Cardiac fibroblast (primary cell): ENCODE results near the gene PPP1R13L.

Source experiments
- DNase-seq, 2 donors: peaks; one replicate each; pipeline versions ENCODE4 v3.0.0 to v3.0.0-alpha.2; 2010; ENCODE audit warnings: low read depth in 2 of 2
- H3K4me3 ChIP-seq, 2 donors: replicated peaks in 1 of 2; 1 replicate in 1 of 2; 2 replicates in 1 of 2; pipeline ENCODE4 v1.5.1; 2011; ENCODE audit warnings: low read depth in 2 of 2, low read length in 2 of 2, mild to moderate bottlenecking in 2 of 2, moderate library complexity in 1 of 2
- TF ChIP-seq, protein P1 (sequence below): IDR thresholded peaks from one replicate; pipeline ENCODE4 v1.5.1; 2011; ENCODE audit warnings: low read depth, mild to moderate bottlenecking, low read length, inconsistent platforms

The PPP1R13L gene

GRCh38 chr19:45354241-45354842 lies 50.5 kb downstream of the PPP1R13L start:
- no peak overlapping the region for H3K4me3 ChIP-seq
- DNase-seq: no peak
- TF ChIP-seq, protein P1, sequence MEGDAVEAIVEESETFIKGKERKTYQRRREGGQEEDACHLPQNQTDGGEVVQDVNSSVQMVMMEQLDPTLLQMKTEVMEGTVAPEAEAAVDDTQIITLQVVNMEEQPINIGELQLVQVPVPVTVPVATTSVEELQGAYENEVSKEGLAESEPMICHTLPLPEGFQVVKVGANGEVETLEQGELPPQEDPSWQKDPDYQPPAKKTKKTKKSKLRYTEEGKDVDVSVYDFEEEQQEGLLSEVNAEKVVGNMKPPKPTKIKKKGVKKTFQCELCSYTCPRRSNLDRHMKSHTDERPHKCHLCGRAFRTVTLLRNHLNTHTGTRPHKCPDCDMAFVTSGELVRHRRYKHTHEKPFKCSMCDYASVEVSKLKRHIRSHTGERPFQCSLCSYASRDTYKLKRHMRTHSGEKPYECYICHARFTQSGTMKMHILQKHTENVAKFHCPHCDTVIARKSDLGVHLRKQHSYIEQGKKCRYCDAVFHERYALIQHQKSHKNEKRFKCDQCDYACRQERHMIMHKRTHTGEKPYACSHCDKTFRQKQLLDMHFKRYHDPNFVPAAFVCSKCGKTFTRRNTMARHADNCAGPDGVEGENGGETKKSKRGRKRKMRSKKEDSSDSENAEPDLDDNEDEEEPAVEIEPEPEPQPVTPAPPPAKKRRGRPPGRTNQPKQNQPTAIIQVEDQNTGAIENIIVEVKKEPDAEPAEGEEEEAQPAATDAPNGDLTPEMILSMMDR: no peak

- no peak for DNase-seq
- TF ChIP-seq, protein P1: no peak
- no peak overlapping the region for H3K4me3 ChIP-seq
Measured at GRCh38 chr19:45352914-45353796, 51.7 kb downstream of the PPP1R13L start.

- TF ChIP-seq, protein P1: no peak
- no peak overlapping the region for H3K4me3 ChIP-seq
- DNase-seq: no peak
Measured at GRCh38 chr19:45352471-45352870, 52.4 kb downstream of the PPP1R13L start.

GRCh38 chr19:45352062-45352461 lies 52.8 kb downstream of the PPP1R13L start:
- no peak for DNase-seq
- no peak overlapping the region for H3K4me3 ChIP-seq
- TF ChIP-seq, protein P1: no peak

DNA sequence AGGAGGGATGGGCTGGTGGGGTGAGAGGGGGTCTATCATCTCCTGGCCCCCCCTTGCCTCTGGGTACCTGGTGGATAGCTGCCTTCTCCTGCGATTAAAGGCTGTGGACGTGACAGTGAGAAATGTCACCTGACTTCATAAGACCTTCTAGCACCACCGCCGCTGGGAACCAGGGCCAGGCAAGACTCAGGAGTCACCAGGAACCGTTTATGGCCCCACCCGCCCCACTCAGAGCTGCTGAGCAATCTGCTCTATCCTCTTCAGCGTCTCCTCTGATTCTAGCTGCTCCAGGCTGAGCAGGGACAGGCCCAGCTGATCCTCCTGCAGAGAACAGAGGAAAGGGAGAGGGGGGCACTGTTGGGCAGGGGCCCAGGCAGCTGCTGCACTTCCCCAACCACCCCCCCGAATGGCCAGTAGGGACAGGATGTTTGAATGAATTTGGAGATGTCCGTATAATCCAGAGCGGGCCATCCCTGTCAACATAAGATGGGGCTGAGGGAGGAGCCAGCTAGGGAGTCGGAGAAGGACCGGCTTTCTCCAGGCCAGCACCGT lies 53.4 kb downstream of the PPP1R13L start:
- DNase-seq: no peak
- TF ChIP-seq, protein P1: no peak
- H3K4me3 ChIP-seq: no peak overlapping the region

DNA sequence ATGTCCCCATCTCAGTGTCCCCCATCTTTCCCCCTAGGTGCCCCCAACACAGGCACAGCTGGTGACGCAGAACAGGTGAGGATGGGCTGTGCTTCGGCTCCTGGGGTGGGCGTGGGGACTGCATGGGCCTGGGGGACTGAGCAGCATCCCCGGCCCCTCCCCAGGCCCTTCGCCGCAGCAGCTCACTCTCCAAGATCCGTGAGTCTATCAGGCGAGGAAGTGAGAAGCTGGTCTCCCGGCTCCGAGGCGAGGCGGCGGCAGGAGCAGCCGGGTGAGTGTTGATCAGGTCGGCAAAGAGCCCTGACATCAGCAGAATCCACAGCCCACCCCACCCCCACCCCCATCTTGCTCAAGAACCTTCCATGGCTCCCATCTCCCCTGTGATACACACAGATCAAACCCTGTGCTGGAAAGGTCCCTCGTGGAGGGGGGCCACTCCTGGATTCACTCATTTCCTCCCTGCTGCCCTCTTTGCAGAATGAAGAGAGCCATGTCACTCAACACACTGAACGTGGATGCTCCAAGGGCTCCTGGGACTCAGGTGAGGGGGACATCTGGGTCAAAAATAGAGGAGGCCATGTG lies 54.3 kb downstream of the PPP1R13L start:
- TF ChIP-seq, protein P1: no peak
- no peak for DNase-seq
- H3K4me3 ChIP-seq: no peak overlapping the region
